Suprapubic skin (tissue), 4 donors: Measurements from ENCODE around the gene GREM2. TPM values are rescaled to one million over a fixed set of nuclear protein-coding genes. Genes with fewer than 3 reads are reported as not detected.

Source experiments
- DNase-seq, 2 donors: peaks; one replicate each; pipeline ENCODE4 v3.0.0-alpha.2; 2019; ENCODE audit warnings: low spot score in 2 of 2
- H3K27ac ChIP-seq: fragments of 200-600 bp; sonication (generic); one replicate; pipeline ENCODE4 v1.5.1; 2019
- H3K27me3 ChIP-seq: fragments of 200-600 bp; sonication (generic); one replicate; pipeline ENCODE4 v1.5.1; 2019
- H3K36me3 ChIP-seq: fragments of 200-600 bp; sonication (generic); one replicate; pipeline ENCODE4 v1.5.1; 2019
- H3K4me1 ChIP-seq: fragments of 200-600 bp; sonication (generic); one replicate; pipeline ENCODE4 v1.5.1; 2019
- H3K4me3 ChIP-seq: fragments of 200-600 bp; sonication (generic); one replicate; pipeline ENCODE4 v1.5.1; 2019; ENCODE audit warnings: mild to moderate bottlenecking
- H3K9me3 ChIP-seq: fragments of 200-600 bp; sonication (generic); one replicate; pipeline ENCODE4 v1.5.1; 2019
- CTCF ChIP-seq, 2 donors: fragments of 200-600 bp in 1 of 2; fragments of 450-650 bp in 1 of 2; sonication (generic) in 1 of 2; IDR thresholded peaks; one replicate each; pipeline ENCODE4 v1.5.1; 2016 to 2019; ENCODE audit warnings: antibody characterized with exemption in 2 of 2, mild to moderate bottlenecking in 1 of 2, moderate library complexity in 1 of 2
- EP300 ChIP-seq: sonication (generic); formaldehyde crosslinking; IDR thresholded peaks from one replicate; pipeline ENCODE4 v1.6.1; 2017; ENCODE audit warnings: antibody characterized with exemption
- POLR2A ChIP-seq, 2 donors: fragments of 450-650 bp; IDR thresholded peaks; one replicate each; pipeline ENCODE4 v1.6.1; 2017; ENCODE audit warnings: antibody characterized with exemption in 2 of 2, mild to moderate bottlenecking in 2 of 2, moderate library complexity in 2 of 2
- POLR2AphosphoS5 ChIP-seq, 3 donors: sonication (generic); formaldehyde crosslinking; IDR thresholded peaks; one replicate each; pipeline ENCODE4 v1.6.1; 2017; ENCODE audit warnings: antibody characterized with exemption in 3 of 3
- WGBS: methylation state at CpG from one replicate; pipeline ENCODE4 v1.1.5; 2018; 5-methylcytosine and 5-hydroxymethylcytosine counted together
- total RNA-seq, 4 donors: library from RNA; depleted of rRNA; stranded (reverse); fragments of >200 nt; gene quantifications; one replicate each; pipeline ENCODE4 v1.1.0, GENCODE V29; 2016

Gene GREM2
- total RNA-seq, 4 donors from 2014 or later = 0.11 to 1.3 (median 0.38) TPM

GRCh38 chr1:240649733-240650721 is 38.1 kb upstream of the GREM2 start:
- Histone ChIP-seq H3K4me1 (no peaks in the 10 kb centered on the region), H3K4me3 (no peak overlapping the region), H3K9me3 (no peaks in the 10 kb centered on the region), H3K27ac (no peak overlapping the region), H3K36me3 (no peaks in the 10 kb centered on the region), H3K27me3 (no peaks in the 10 kb centered on the region)
- WGBS = 83% methylated on average over 17 of the region's 17 CpGs
- TF ChIP-seq EP300 (no peak), CTCF (IDR thresholded peaks at IDR 0.05) (no peak), POLR2AphosphoS5 (IDR thresholded peaks at IDR 0.05) (no peak), POLR2A (IDR thresholded peaks at IDR 0.05) (no peak)
- DNase-seq = no peak

- no peak for TF ChIP-seq POLR2A (IDR thresholded peaks at IDR 0.05)
- no peak for TF ChIP-seq CTCF (IDR thresholded peaks at IDR 0.05)
- no peak for TF ChIP-seq EP300
Measured at GRCh38 chr1:240646571-240647240, 34.8 kb upstream of the GREM2 start.

GRCh38 chr1:240644732-240645131 is 32.8 kb upstream of the GREM2 start:
- TF ChIP-seq POLR2AphosphoS5 (IDR thresholded peaks at IDR 0.05) (no peak), POLR2A (IDR thresholded peaks at IDR 0.05) (no peak), EP300 (no peak), CTCF (IDR thresholded peaks at IDR 0.05) (no peak)
- H3K27me3 ChIP-seq = no peaks in the 10 kb centered on the region
- DNase-seq = no peak
- H3K4me3 ChIP-seq = no peak overlapping the region
- H3K9me3 ChIP-seq = no peaks in the 10 kb centered on the region
- no peak overlapping the region for H3K27ac ChIP-seq
- no peaks in the 10 kb centered on the region for H3K4me1 ChIP-seq
- no peaks in the 10 kb centered on the region for H3K36me3 ChIP-seq
- 58% methylated on average over 6 of the region's 6 CpGs for WGBS

More at GRCh38 chr1:240646571-240647240, 34.8 kb upstream of the GREM2 start:
- no peak for DNase-seq
- H3K9me3 ChIP-seq = no peaks in the 10 kb centered on the region
- H3K4me1 ChIP-seq = no peaks in the 10 kb centered on the region
- 51% methylated on average over 7 of the region's 7 CpGs for WGBS
- H3K27ac ChIP-seq = no peak overlapping the region
- no peak overlapping the region for H3K4me3 ChIP-seq
- H3K36me3 ChIP-seq = no peaks in the 10 kb centered on the region
- H3K27me3 ChIP-seq = no peaks in the 10 kb centered on the region

- TF ChIP-seq POLR2A (IDR thresholded peaks at IDR 0.05) (no peak), CTCF (IDR thresholded peaks at IDR 0.05) (no peak), POLR2AphosphoS5 (IDR thresholded peaks at IDR 0.05) (no peak), EP300 (no peak)
- 75% methylated on average over 16 of the region's 16 CpGs for WGBS
- Histone ChIP-seq H3K27me3 (no peaks in the 10 kb centered on the region), H3K27ac (no peak overlapping the region), H3K4me3 (no peak overlapping the region), H3K9me3 (no peaks in the 10 kb centered on the region), H3K4me1 (no peaks in the 10 kb centered on the region), H3K36me3 (no peaks in the 10 kb centered on the region)
- DNase-seq = no peak
Measured at GRCh38 chr1:240635466-240636256, 23.7 kb upstream of the GREM2 start.
